SK-N-SH treated with all-trans-retinoic acid at 6 μM for 48 hours (cell line): ENCODE measurements around the gene NEIL3.

ENCODE experiments used
- ATAC-seq: fragments of 200-7000 bp; cut with Tn5 transposase; 3 replicates; pipeline ENCODE4 v1.9.1; 2020; ENCODE audit warnings: mild to moderate bottlenecking, moderate library complexity
- ARNTL ChIP-seq: fragments of 450-650 bp; formaldehyde crosslinking; IDR thresholded peaks from 2 replicates; pipeline ENCODE4 v1.5.0; 2020; ENCODE audit warnings: low read depth, mild to moderate bottlenecking, moderate library complexity, borderline replicate concordance
- BACH2 ChIP-seq: fragments of 250-450 bp; sonication (Bioruptor Pico); IDR thresholded peaks from 2 replicates; pipeline ENCODE4 v1.9.0; 2021; ENCODE audit warnings: mild to moderate bottlenecking, borderline replicate concordance
- CSDC2 ChIP-seq: fragments of 250-450 bp; sonication (Bioruptor Pico); IDR thresholded peaks from 2 replicates; pipeline ENCODE4 v1.5.0; 2020; ENCODE audit warnings: mild to moderate bottlenecking, moderate library complexity
- ESRRG ChIP-seq: fragments of 250-450 bp; sonication (Bioruptor Pico); IDR thresholded peaks from 2 replicates; pipeline ENCODE4 v1.6.1; 2021; ENCODE audit warnings: mild to moderate bottlenecking
- GLIS3 ChIP-seq: fragments of 250-450 bp; sonication (Bioruptor Pico); IDR thresholded peaks from 2 replicates; pipeline ENCODE4 v1.5.0; 2020; ENCODE audit warnings: mild to moderate bottlenecking, moderate library complexity
- ISL1 ChIP-seq: fragments of 250-450 bp; sonication (Bioruptor Pico); IDR thresholded peaks from 2 replicates; pipeline ENCODE4 v2.1.2; 2022; ENCODE audit warnings: mild to moderate bottlenecking, moderate library complexity
- OSR1 ChIP-seq: fragments of 250-450 bp; sonication (Bioruptor Pico); IDR thresholded peaks from 2 replicates; pipeline ENCODE4 v1.8.0; 2022; ENCODE audit warnings: moderate library complexity, mild to moderate bottlenecking, inconsistent platforms
- PPARA ChIP-seq: fragments of 250-450 bp; sonication (Bioruptor Pico); IDR thresholded peaks from 2 replicates; pipeline ENCODE4 v1.5.0; 2020; ENCODE audit warnings: mild to moderate bottlenecking, borderline replicate concordance
- TCF4 ChIP-seq: fragments of 250-450 bp; sonication (Bioruptor Pico); IDR thresholded peaks from 2 replicates; pipeline ENCODE4 v1.8.0; 2021; ENCODE audit warnings: mild to moderate bottlenecking, moderate library complexity, borderline replicate concordance
- TOX ChIP-seq: fragments of 250-450 bp; sonication (Bioruptor Pico); IDR thresholded peaks from 2 replicates; pipeline ENCODE4 v1.8.0; 2021; ENCODE audit warnings: mild to moderate bottlenecking, moderate library complexity, borderline replicate concordance
- ZC3H10 ChIP-seq: fragments of 250-450 bp; sonication (Bioruptor Pico); IDR thresholded peaks from 2 replicates; pipeline ENCODE4 v1.5.1; 2021; ENCODE audit warnings: mild to moderate bottlenecking, moderate library complexity
- ZFP3 ChIP-seq: fragments of 250-450 bp; sonication (Bioruptor Pico); IDR thresholded peaks from 2 replicates; pipeline ENCODE4 v1.5.0; 2020; ENCODE audit warnings: mild to moderate bottlenecking, moderate library complexity
- ZFP30 ChIP-seq: fragments of 450-650 bp; formaldehyde crosslinking; IDR thresholded peaks from 2 replicates; pipeline ENCODE4 v1.5.0; 2022; ENCODE audit warnings: mild to moderate bottlenecking, moderate library complexity
- ZNF565 ChIP-seq: fragments of 450-650 bp; formaldehyde crosslinking; conservative IDR thresholded peaks from 2 replicates; pipeline ENCODE4 v1.5.0; 2020; ENCODE audit warnings: low read depth, mild to moderate bottlenecking, moderate library complexity
- ZNF70 ChIP-seq: fragments of 450-650 bp; formaldehyde crosslinking; IDR thresholded peaks from 2 replicates; pipeline ENCODE4 v1.5.0; 2020; ENCODE audit warnings: mild to moderate bottlenecking, moderate library complexity
- ZNF8 ChIP-seq: fragments of 450-650 bp; formaldehyde crosslinking; IDR thresholded peaks from 2 replicates; pipeline ENCODE4 v1.5.0; 2020; ENCODE audit warnings: mild to moderate bottlenecking, moderate library complexity
- TF ChIP-seq, protein P1 (sequence below): fragments of 250-450 bp; sonication (Bioruptor Pico); IDR thresholded peaks from 2 replicates; pipeline ENCODE4 v1.5.1; 2021; ENCODE audit warnings: mild to moderate bottlenecking, moderate library complexity
- TF ChIP-seq, protein P2 (sequence below): fragments of 250-450 bp; sonication (Bioruptor Pico); IDR thresholded peaks from 2 replicates; pipeline ENCODE4 v1.8.0; 2020; ENCODE audit warnings: mild to moderate bottlenecking, moderate library complexity, borderline replicate concordance
- TF ChIP-seq, protein P3 (sequence below): fragments of 250-450 bp; sonication (Bioruptor Pico); IDR thresholded peaks from 2 replicates; pipeline ENCODE4 v1.5.0; 2020; ENCODE audit warnings: mild to moderate bottlenecking, moderate library complexity

The NEIL3 gene

GRCh38 chr4:177292171-177292570 is 17.5 kb upstream of the NEIL3 start:
- no peak for ATAC-seq
- TF ChIP-seq ISL1 = no peak
- TF ChIP-seq PPARA (CRISPR knock-in tag) = no peak
- no peak for TF ChIP-seq ZNF8 (CRISPR knock-in tag)
- no peak for TF ChIP-seq ZFP30 (CRISPR knock-in tag)
- TF ChIP-seq, protein P1, sequence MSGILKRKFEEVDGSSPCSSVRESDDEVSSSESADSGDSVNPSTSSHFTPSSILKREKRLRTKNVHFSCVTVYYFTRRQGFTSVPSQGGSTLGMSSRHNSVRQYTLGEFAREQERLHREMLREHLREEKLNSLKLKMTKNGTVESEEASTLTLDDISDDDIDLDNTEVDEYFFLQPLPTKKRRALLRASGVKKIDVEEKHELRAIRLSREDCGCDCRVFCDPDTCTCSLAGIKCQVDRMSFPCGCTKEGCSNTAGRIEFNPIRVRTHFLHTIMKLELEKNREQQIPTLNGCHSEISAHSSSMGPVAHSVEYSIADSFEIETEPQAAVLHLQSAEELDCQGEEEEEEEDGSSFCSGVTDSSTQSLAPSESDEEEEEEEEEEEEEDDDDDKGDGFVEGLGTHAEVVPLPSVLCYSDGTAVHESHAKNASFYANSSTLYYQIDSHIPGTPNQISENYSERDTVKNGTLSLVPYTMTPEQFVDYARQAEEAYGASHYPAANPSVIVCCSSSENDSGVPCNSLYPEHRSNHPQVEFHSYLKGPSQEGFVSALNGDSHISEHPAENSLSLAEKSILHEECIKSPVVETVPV (CRISPR knock-in tag) = no peak

DNA sequence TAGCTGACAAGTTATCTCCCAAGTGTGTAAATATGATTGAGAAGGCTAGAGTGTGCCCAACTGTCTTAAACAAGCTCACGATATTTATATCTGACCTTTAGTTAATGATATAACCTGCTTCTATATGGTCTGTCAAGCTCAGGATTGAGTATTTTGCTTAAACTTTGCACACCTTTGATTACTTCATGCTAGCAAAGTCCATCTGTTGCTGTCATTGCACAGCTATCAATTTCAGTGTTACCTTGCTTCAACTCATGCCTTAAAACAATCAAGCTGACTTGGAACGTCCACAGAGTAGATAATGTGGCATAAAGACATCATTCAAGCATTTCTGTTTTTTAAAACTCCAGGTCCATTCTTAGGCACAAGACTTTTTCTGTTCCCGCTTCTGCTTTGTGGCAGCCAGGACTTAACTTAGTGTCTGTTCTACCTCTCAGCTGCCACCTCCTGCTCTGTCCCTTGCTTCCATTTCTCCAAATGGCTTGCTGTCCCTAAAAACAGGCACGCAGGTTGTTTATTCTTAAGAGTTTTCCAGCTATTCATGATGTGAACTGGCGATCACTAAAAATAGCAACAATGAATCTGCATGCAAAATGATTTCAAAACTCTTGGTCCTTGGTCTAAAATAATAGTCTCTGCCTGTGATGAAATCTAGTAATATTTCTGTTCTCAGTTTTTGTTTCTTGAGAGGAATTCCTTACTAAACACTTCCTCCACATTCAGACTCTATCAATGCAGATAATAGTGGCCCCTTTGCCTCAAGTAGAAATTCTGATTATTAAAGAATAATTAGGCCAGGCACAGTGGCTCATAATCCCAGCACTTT is 16.3 kb upstream of the NEIL3 start:
- no peak for ATAC-seq
- TF ChIP-seq, protein P2, sequence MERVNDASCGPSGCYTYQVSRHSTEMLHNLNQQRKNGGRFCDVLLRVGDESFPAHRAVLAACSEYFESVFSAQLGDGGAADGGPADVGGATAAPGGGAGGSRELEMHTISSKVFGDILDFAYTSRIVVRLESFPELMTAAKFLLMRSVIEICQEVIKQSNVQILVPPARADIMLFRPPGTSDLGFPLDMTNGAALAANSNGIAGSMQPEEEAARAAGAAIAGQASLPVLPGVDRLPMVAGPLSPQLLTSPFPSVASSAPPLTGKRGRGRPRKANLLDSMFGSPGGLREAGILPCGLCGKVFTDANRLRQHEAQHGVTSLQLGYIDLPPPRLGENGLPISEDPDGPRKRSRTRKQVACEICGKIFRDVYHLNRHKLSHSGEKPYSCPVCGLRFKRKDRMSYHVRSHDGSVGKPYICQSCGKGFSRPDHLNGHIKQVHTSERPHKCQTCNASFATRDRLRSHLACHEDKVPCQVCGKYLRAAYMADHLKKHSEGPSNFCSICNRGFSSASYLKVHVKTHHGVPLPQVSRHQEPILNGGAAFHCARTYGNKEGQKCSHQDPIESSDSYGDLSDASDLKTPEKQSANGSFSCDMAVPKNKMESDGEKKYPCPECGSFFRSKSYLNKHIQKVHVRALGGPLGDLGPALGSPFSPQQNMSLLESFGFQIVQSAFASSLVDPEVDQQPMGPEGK (CRISPR knock-in tag) = no peak
- TF ChIP-seq, protein P3, sequence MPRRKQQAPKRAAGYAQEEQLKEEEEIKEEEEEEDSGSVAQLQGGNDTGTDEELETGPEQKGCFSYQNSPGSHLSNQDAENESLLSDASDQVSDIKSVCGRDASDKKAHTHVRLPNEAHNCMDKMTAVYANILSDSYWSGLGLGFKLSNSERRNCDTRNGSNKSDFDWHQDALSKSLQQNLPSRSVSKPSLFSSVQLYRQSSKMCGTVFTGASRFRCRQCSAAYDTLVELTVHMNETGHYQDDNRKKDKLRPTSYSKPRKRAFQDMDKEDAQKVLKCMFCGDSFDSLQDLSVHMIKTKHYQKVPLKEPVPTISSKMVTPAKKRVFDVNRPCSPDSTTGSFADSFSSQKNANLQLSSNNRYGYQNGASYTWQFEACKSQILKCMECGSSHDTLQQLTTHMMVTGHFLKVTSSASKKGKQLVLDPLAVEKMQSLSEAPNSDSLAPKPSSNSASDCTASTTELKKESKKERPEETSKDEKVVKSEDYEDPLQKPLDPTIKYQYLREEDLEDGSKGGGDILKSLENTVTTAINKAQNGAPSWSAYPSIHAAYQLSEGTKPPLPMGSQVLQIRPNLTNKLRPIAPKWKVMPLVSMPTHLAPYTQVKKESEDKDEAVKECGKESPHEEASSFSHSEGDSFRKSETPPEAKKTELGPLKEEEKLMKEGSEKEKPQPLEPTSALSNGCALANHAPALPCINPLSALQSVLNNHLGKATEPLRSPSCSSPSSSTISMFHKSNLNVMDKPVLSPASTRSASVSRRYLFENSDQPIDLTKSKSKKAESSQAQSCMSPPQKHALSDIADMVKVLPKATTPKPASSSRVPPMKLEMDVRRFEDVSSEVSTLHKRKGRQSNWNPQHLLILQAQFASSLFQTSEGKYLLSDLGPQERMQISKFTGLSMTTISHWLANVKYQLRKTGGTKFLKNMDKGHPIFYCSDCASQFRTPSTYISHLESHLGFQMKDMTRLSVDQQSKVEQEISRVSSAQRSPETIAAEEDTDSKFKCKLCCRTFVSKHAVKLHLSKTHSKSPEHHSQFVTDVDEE = no peak
- TF ChIP-seq ZFP3 (CRISPR knock-in tag) (no peak), ZC3H10 (CRISPR knock-in tag) (no peak), PPARA (CRISPR knock-in tag) (no peak), ESRRG (CRISPR knock-in tag) (no peak), OSR1 (no peak), ZFP30 (CRISPR knock-in tag) (no peak), ZNF8 (CRISPR knock-in tag) (no peak), ARNTL (CRISPR knock-in tag) (no peak), BACH2 (CRISPR knock-in tag) (no peak), ZNF70 (CRISPR knock-in tag) (no peak), ISL1 (no peak)

DNA sequence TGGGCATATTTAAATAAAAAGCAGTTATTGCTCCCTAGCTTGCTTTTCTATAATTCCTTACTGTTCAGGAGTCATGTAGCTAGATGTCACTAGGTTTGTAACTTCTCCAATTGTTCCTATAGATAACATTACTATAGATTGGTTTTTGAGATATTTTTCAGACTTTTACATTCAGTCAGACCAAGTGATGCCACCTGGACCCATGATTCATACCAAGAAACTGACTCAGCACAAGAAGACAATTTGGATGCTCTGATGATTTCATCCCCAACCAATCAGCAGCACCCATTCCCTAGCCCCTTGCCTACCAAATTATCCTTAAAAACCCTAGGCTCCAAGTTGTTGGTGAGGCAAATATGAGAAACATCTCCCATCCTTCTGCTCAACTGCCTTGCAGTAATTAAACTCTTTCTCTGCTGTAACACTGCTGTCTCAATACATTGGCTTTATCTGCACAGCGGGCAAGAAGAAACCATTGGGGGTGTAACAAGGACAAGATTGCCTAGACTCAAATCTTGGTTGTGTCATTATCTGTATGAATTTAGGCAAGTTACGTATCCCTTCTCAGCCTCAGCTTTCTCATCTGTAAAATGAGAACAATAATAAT is 11.8 kb upstream of the NEIL3 start:
- no peak for ATAC-seq
- no peak for TF ChIP-seq ZNF565 (CRISPR knock-in tag)
- no peak for TF ChIP-seq ZNF70 (CRISPR knock-in tag)
- no peak for TF ChIP-seq ESRRG (CRISPR knock-in tag)
- TF ChIP-seq CSDC2 (CRISPR knock-in tag) = no peak
- TF ChIP-seq TOX = no peak
- TF ChIP-seq ZNF8 (CRISPR knock-in tag) = no peak
- no peak for TF ChIP-seq GLIS3
- TF ChIP-seq ZC3H10 (CRISPR knock-in tag) = no peak

GRCh38 chr4:177301126-177301639 is 8.5 kb upstream of the NEIL3 start:
- no peak for TF ChIP-seq TCF4 (CRISPR knock-in tag)
- TF ChIP-seq ZC3H10 (CRISPR knock-in tag) = no peak
- ATAC-seq = no peak
